Small intestine (tissue), 7 donors: Measurements from ENCODE around the gene PML. TPM values are rescaled to one million over a fixed set of nuclear protein-coding genes. Genes with fewer than 3 reads are reported as not detected.

ENCODE experiments used
- DNase-seq, 2 donors: peaks; one replicate each; pipeline versions ENCODE4 v3.0.0 to v3.0.0-alpha.2; 2013
- FAIRE-seq: peaks from 2 replicates; lab custom pipeline; 2012; peaks lifted over from hg19 to GRCh38; lab: Jason Lieb, UNC
- H3K27ac ChIP-seq, 3 donors: one replicate each; pipeline ENCODE4 v1.5.1; 2013; ENCODE audit warnings: low read length in 2 of 3, mild to moderate bottlenecking in 2 of 3, control low read depth in 1 of 3, inconsistent platforms in 1 of 3, low read depth in 1 of 3, moderate library complexity in 1 of 3
- H3K27me3 ChIP-seq, 3 donors: one replicate each; pipeline ENCODE4 v1.6.1; 2013; ENCODE audit warnings: low read length in 3 of 3, inconsistent platforms in 1 of 3; ENCODE audit not compliant: control insufficient read depth in 3 of 3, insufficient read depth in 3 of 3
- H3K36me3 ChIP-seq, 3 donors: one replicate each; pipeline ENCODE4 v1.6.1; 2013; ENCODE audit warnings: low read length in 3 of 3, inconsistent platforms in 1 of 3, low read depth in 1 of 3, mild to moderate bottlenecking in 1 of 3, moderate library complexity in 1 of 3; ENCODE audit not compliant: control insufficient read depth in 3 of 3, insufficient read depth in 2 of 3
- H3K4me1 ChIP-seq, 3 donors: one replicate each; pipeline ENCODE4 v1.6.1; 2013; ENCODE audit warnings: low read length in 2 of 3, inconsistent platforms in 1 of 3, low read depth in 1 of 3, mild to moderate bottlenecking in 1 of 3, moderate library complexity in 1 of 3; ENCODE audit not compliant: control insufficient read depth in 3 of 3, insufficient read depth in 2 of 3
- H3K4me3 ChIP-seq, 3 donors: one replicate each; pipeline ENCODE4 v1.5.1; 2013; ENCODE audit warnings: low read length in 3 of 3, control low read depth in 1 of 3, inconsistent platforms in 1 of 3, low read depth in 1 of 3, mild to moderate bottlenecking in 1 of 3, moderate library complexity in 1 of 3
- H3K9me3 ChIP-seq, 2 donors: one replicate each; pipeline ENCODE4 v1.6.1; 2013; ENCODE audit warnings: low read depth in 1 of 2, low read length in 1 of 2; ENCODE audit not compliant: control insufficient read depth in 2 of 2, insufficient read depth in 1 of 2
- WGBS, 3 donors: extraction: QIAGEN DNeasy Blood & Tissue Kit; methylation state at CpG; one replicate each; pipeline ENCODE4 v1.1.7; 2013; 5-methylcytosine and 5-hydroxymethylcytosine counted together
- polyA plus RNA-seq, 4 donors: library from polyadenylated mRNA; stranded (reverse) in 3 of 4; unstranded in 1 of 4; fragments of 200-250 nt in 3 of 4; fragments of 120-200 nt in 1 of 4; gene quantifications; one replicate each; pipeline versions ENCODE4 v1.2.1 to v1.2.3, GENCODE V29; 2013
- donor health status: healthy with polysubstance abuse.
- donor health status: control.
- donor health status: control.
- donor health status: Bipolar disorder and iron deficiency.
- donor health status: healthy.

PML gene
- polyA plus RNA-seq, 4 donors = 16.5 to 31.1 (median 26.1) TPM

- WGBS, 3 donors = 80 to 91% (median 87%) methylated on average over 16 of the region's 16 CpGs
- DNase-seq (no peak), FAIRE-seq (no peak)
- Histone ChIP-seq H3K36me3 (peaks cover 10 to 63% (median 31%) of the 10 kb centered on the region in 3 donors), H3K27ac (no peak overlapping the region), H3K4me1 (no peaks in the 10 kb centered on the region), H3K27me3 (no peaks in the 10 kb centered on the region), H3K9me3 (no peaks in the 10 kb centered on the region), H3K4me3 (no peak overlapping the region)
Observed at GRCh38 chr15:74032606-74033561, 38.4 kb downstream of the PML start.

GRCh38 chr15:74034206-74034755 is 39.8 kb downstream of the PML start:
- FAIRE-seq = no peak

GRCh38 chr15:74035121-74036017 is 40.9 kb downstream of the PML start:
- no peaks in the 10 kb centered on the region for H3K9me3 ChIP-seq
- DNase-seq (no peak), FAIRE-seq (no peak)
- no peaks in the 10 kb centered on the region for H3K4me1 ChIP-seq
- H3K27ac ChIP-seq = no peak overlapping the region
- H3K4me3 ChIP-seq = no peak overlapping the region
- no peaks in the 10 kb centered on the region for H3K27me3 ChIP-seq
- 93 to 94% (median 93%) methylated on average over 28 of the region's 28 CpGs for WGBS, 3 donors
- peaks cover 10 to 61% (median 26%) of the 10 kb centered on the region in 3 donors for H3K36me3 ChIP-seq

More at GRCh38 chr15:74034206-74034755, 39.8 kb downstream of the PML start:
- Histone ChIP-seq H3K36me3 (peaks cover 10 to 65% (median 31%) of the 10 kb centered on the region in 3 donors), H3K4me1 (no peaks in the 10 kb centered on the region), H3K4me3 (no peak overlapping the region), H3K9me3 (no peaks in the 10 kb centered on the region), H3K27ac (no peak overlapping the region), H3K27me3 (no peaks in the 10 kb centered on the region)
- DNase-seq = no peak
- WGBS, 3 donors = 87 to 95% (median 94%) methylated on average over 10 of the region's 10 CpGs

GRCh38 chr15:74036271-74037170 is 42.0 kb downstream of the PML start:
- DNase-seq (peak; percentile 59 to 76), FAIRE-seq (no peak)
- WGBS, 3 donors = 74 to 83% (median 75%) methylated on average over 21 of the region's 21 CpGs
- peaks cover 10 to 61% (median 26%) of the 10 kb centered on the region in 3 donors for H3K36me3 ChIP-seq
- peak overlapping the region in 1 of 3 donors; percentile 15 for H3K27ac ChIP-seq
- H3K27me3 ChIP-seq = no peaks in the 10 kb centered on the region
- H3K4me1 ChIP-seq = peaks cover 0 to 4% (median 0%) of the 10 kb centered on the region in 3 donors
- no peaks in the 10 kb centered on the region for H3K9me3 ChIP-seq
- H3K4me3 ChIP-seq = no peak overlapping the region

- H3K36me3 ChIP-seq = peaks cover 10 to 54% (median 24%) of the 10 kb centered on the region in 3 donors
- 74 to 80% (median 78%) methylated on average over 21 of the region's 21 CpGs for WGBS, 3 donors
- no peak for FAIRE-seq
- no peaks in the 10 kb centered on the region for H3K9me3 ChIP-seq
- peaks cover 0 to 4% (median 0%) of the 10 kb centered on the region in 3 donors for H3K4me1 ChIP-seq
- H3K27me3 ChIP-seq = no peaks in the 10 kb centered on the region
- DNase-seq = no peak
- no peak overlapping the region for H3K4me3 ChIP-seq
- peak overlapping the region in 1 of 3 donors; percentile 15 for H3K27ac ChIP-seq
Observed at GRCh38 chr15:74037171-74038117, 42.9 kb downstream of the PML start.

- FAIRE-seq (no peak), DNase-seq (no peak)
- peak overlapping the region in 1 of 3 donors; percentile 81 for H3K27ac ChIP-seq
Observed at GRCh38 chr15:74038707-74039655, 44.5 kb downstream of the PML start.

More at GRCh38 chr15:74038707-74039655, 44.5 kb downstream of the PML start:
- Histone ChIP-seq H3K4me1 (peaks cover 0 to 4% (median 0%) of the 10 kb centered on the region in 3 donors), H3K27me3 (no peaks in the 10 kb centered on the region), H3K4me3 (no peak overlapping the region), H3K36me3 (peaks cover 10 to 50% (median 18%) of the 10 kb centered on the region in 3 donors), H3K9me3 (no peaks in the 10 kb centered on the region)
- WGBS, 3 donors = 72 to 86% (median 81%) methylated on average over 9 of the region's 9 CpGs
